IPS DF 6.9 (cell line): ENCODE measurements around the gene KIF25.

ENCODE experiments used
- DNase-seq: peaks from one replicate; pipeline ENCODE4 v3.0.0-alpha.2; 2013; ENCODE audit warnings: low read depth, low spot score
- H3K27ac ChIP-seq: one replicate; pipeline ENCODE4 v1.5.1; 2013; ENCODE audit warnings: low read length, control low read depth
- H3K27me3 ChIP-seq: 2 replicates; pipeline ENCODE4 v1.6.1; 2013; ENCODE audit warnings: mild to moderate bottlenecking, low read length; ENCODE audit not compliant: control insufficient read depth, insufficient read depth
- H3K36me3 ChIP-seq: 2 replicates; pipeline ENCODE4 v1.6.1; 2013; ENCODE audit warnings: low read length; ENCODE audit not compliant: control insufficient read depth, insufficient read depth
- H3K4me1 ChIP-seq: 2 replicates; pipeline ENCODE4 v1.6.1; 2013; ENCODE audit warnings: low read length; ENCODE audit not compliant: control insufficient read depth, insufficient read depth
- H3K4me3 ChIP-seq: 2 replicates; pipeline ENCODE4 v1.5.1; 2013; ENCODE audit warnings: mild to moderate bottlenecking, low read length
- H3K9me3 ChIP-seq: 2 replicates; pipeline ENCODE4 v1.6.1; 2013; ENCODE audit warnings: low read length, inconsistent platforms; ENCODE audit not compliant: control insufficient read depth, insufficient read depth
- WGBS: extraction: QIAGEN DNeasy Blood & Tissue Kit; methylation state at CpG from one replicate; pipeline ENCODE4 v1.1.7; 2013; ENCODE audit warnings: mixed read lengths, missing lambda C conversion rate; ENCODE audit not compliant: insufficient read length, insufficient coverage; 5-methylcytosine and 5-hydroxymethylcytosine counted together

KIF25 gene

DNA sequence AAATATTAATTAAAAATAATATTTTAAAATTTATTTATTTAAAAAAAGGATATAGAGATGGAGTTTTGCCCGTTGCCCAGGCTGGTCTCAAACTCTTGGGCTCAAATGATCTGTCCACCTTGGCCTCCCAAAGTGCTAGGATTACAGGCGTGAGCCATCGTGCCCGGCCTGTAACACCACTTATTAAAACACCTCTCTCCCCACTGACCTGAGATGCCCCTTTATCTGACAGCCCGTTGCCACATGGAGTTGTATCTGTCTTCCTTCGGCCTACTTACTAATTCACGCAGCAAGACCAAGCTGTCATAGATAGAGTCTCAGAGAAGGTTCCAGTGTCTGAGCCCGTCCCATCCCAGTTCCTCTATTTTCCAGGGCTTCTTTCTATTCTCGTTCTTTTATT is 30.7 kb downstream of the KIF25 start:
- no peak overlapping the region for H3K4me3 ChIP-seq
- peaks cover 2% of the 10 kb centered on the region; the same call in 1 of the 2 replicates for H3K4me1 ChIP-seq
- WGBS, result no CpG with 5 or more reads among the region's 9 CpGs
- no peak overlapping the region for H3K27ac ChIP-seq
- no peaks in the 10 kb centered on the region for H3K36me3 ChIP-seq
- no peaks in the 10 kb centered on the region for H3K27me3 ChIP-seq
- H3K9me3 ChIP-seq, result no peaks in the 10 kb centered on the region
- DNase-seq, result no peak

GRCh38 chr6:168029459-168030217 is 32.2 kb downstream of the KIF25 start:
- Histone ChIP-seq H3K36me3 (no peaks in the 10 kb centered on the region), H3K9me3 (no peaks in the 10 kb centered on the region)

GRCh38 chr6:168030218-168030746 is 32.8 kb downstream of the KIF25 start:
- no peaks in the 10 kb centered on the region for H3K9me3 ChIP-seq
- peaks cover 2% of the 10 kb centered on the region; the same call in 1 of the 2 replicates for H3K4me1 ChIP-seq
- DNase-seq, result no peak
- H3K36me3 ChIP-seq, result no peaks in the 10 kb centered on the region
- WGBS, result no CpG with 5 or more reads among the region's 5 CpGs
- no peak overlapping the region for H3K4me3 ChIP-seq
- no peaks in the 10 kb centered on the region for H3K27me3 ChIP-seq
- H3K27ac ChIP-seq, result no peak overlapping the region

More at GRCh38 chr6:168029459-168030217, 32.2 kb downstream of the KIF25 start:
- DNase-seq, result no peak
- WGBS, result no CpG with 5 or more reads among the region's 14 CpGs
- Histone ChIP-seq H3K27me3 (no peaks in the 10 kb centered on the region), H3K4me1 (peaks cover 2% of the 10 kb centered on the region; the same call in 1 of the 2 replicates), H3K4me3 (no peak overlapping the region), H3K27ac (no peak overlapping the region)

- Histone ChIP-seq H3K27me3 (no peaks in the 10 kb centered on the region), H3K4me3 (no peak overlapping the region), H3K9me3 (no peaks in the 10 kb centered on the region), H3K36me3 (no peaks in the 10 kb centered on the region), H3K4me1 (peaks cover 2% of the 10 kb centered on the region; the same call in 1 of the 2 replicates), H3K27ac (no peak overlapping the region)
- DNase-seq, result no peak
- WGBS, result no CpG with 5 or more reads among the region's 2 CpGs
Measured at GRCh38 chr6:168030908-168031307, 33.4 kb downstream of the KIF25 start.

DNA sequence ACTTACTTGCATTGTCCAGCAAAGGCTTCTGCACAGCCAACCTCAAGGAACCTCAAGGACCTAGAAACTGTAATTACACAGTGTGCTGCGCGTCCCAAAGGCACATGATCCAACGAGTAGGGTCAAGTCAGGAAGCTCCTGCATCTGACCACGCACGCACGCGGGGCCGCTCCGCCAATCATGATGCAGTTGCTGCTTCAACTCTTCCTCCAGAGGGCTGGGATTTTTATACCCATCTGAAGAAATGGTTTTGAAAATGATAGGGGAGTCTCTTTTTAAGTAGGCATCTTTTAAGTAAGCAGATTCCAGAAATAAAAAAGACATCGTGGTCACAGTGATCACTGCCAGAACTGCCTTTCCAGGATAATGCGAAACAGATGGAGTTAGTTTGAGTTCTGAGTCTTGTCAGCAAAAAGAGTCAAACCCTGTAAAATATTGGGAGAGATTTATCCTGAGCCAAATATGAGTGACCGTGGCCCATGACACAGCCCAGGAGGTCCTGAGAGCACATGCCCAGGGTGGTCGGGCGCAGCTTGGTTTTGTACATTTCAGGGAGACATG is 34.0 kb downstream of the KIF25 start:
- DNase-seq, result no peak
- no peaks in the 10 kb centered on the region for H3K9me3 ChIP-seq
- no CpG with 5 or more reads among the region's 14 CpGs for WGBS
- H3K4me1 ChIP-seq, result peaks cover 2% of the 10 kb centered on the region; the same call in 1 of the 2 replicates
- no peak overlapping the region for H3K27ac ChIP-seq
- H3K27me3 ChIP-seq, result no peaks in the 10 kb centered on the region
- no peaks in the 10 kb centered on the region for H3K36me3 ChIP-seq
- no peak overlapping the region for H3K4me3 ChIP-seq

- Histone ChIP-seq H3K9me3 (no peaks in the 10 kb centered on the region), H3K27me3 (no peaks in the 10 kb centered on the region), H3K27ac (no peak overlapping the region), H3K4me1 (peaks cover 2% of the 10 kb centered on the region; the same call in 1 of the 2 replicates), H3K4me3 (no peak overlapping the region), H3K36me3 (no peaks in the 10 kb centered on the region)
- WGBS, result no CpG with 5 or more reads among the region's 12 CpGs
- DNase-seq, result no peak
Measured at GRCh38 chr6:168032005-168032760, 34.7 kb downstream of the KIF25 start.

GRCh38 chr6:168033791-168034190 is 36.3 kb downstream of the KIF25 start:
- WGBS, result no CpG with 5 or more reads among the region's 12 CpGs
- H3K36me3 ChIP-seq, result no peaks in the 10 kb centered on the region
- DNase-seq, result no peak
- H3K27ac ChIP-seq, result no peak overlapping the region
- H3K4me1 ChIP-seq, result peaks cover 2% of the 10 kb centered on the region; the same call in 1 of the 2 replicates
- no peaks in the 10 kb centered on the region for H3K27me3 ChIP-seq
- no peak overlapping the region for H3K4me3 ChIP-seq
- no peaks in the 10 kb centered on the region for H3K9me3 ChIP-seq

DNA sequence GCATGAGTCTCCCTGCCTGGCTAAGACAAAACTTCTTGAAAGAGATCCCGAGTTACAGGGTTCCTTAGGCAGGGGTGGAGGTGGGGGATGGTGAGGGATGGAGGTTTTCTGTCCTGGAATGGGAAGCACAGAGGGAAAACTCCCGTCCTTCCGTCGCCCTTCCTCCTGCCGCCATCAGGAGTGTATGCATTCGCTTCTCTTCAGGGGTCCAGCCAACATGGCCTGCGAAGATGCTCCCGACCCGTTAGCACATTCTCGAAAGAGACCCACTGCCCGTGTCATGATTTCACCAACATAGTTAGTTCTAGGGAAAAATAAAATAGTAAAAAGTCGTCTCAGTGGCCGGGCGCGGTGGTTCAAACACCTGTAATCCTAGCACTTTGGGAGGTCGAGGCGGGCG is 37.1 kb downstream of the KIF25 start:
- no peak overlapping the region for H3K27ac ChIP-seq
- no CpG with 5 or more reads among the region's 18 CpGs for WGBS
- H3K36me3 ChIP-seq, result no peaks in the 10 kb centered on the region
- no peaks in the 10 kb centered on the region for H3K9me3 ChIP-seq
- no peaks in the 10 kb centered on the region for H3K27me3 ChIP-seq
- peaks cover 2% of the 10 kb centered on the region; the same call in 1 of the 2 replicates for H3K4me1 ChIP-seq
- no peak for DNase-seq
- H3K4me3 ChIP-seq, result no peak overlapping the region

DNA sequence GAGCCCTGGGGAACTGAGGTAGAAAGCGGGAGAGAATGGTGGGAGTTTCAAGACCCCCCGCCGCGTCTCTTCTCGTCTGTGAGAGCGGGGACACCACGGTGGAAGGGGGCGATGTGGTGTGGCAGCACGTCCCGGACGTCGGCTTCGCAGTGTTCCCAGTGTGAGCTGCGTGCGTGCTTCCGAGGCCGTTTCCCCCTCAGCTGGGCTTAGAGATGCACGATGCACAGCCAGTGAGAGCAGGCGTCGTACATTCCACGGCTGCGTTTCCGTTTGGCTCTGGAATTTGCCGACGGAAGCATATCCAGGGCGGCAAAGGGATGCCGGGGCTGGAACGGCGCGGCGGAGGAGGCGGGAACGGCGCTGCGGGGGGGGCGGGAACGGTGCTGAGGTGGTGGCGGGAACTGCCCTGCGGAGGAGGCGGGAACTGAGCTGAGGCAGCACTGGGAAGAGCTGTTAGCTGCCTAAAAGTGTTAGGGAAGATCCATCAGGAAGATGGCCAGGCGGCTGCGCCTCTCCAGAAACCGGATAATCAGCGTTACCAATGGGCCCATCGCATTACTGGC is 37.7 kb downstream of the KIF25 start:
- no CpG with 5 or more reads among the region's 45 CpGs for WGBS
- Histone ChIP-seq H3K4me3 (peak overlapping the region; percentile 4; the same call in 1 of the 2 replicates), H3K27me3 (no peaks in the 10 kb centered on the region), H3K9me3 (0 out of 2 replicates have a peak, but pooled peaks cover 1% of the 10 kb centered on the region), H3K4me1 (peaks cover 2% of the 10 kb centered on the region; the same call in 1 of the 2 replicates), H3K36me3 (no peaks in the 10 kb centered on the region), H3K27ac (no peak overlapping the region)
- no peak for DNase-seq
